ENCODE measurements around the gene RREB1.
A peak's percentile ranks its signal among the peaks of the same experiment; 100 is the strongest.

The RREB1 gene

DNA sequence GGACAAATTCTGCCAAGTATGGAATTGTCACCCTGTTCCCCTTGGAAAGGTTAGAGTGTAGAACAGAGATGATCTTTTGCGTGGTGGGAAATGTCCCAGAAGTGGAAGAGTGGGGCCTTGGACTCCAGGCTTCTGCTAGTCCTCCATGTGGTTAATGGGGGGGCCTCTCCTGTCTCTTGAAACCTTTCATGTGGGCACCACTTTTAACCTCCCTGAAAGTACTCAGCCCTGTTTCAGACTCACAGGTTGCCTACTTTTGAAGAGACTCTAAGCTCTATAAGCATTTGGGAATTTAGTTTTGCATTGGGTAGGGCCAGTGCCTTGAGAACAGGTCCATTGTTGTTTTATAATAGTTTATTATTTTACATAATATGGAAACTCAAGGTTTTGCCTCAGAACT is 17.5 kb downstream of the RREB1 start:
- no peak for DNase-seq (ENCODE audit: low read depth)

DNA sequence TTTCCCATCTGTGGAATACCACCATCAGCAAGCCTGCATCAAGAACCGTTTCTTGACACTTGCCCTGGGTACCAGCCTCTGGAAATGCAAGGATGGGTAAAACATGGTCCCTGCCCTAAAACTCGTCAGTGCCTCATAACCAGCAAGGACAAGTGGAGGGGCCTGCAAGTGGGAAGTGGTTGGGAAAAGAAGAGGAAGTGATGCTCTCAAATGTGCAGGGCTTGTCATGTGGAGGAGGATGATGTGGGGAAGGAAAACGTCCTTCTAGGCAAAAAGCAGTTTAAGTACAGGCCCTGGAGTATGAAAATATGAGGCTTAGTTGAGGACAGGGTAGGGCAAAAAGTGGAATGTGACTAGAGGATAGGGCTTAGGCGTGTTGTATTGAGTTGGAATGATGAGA is 19.0 kb downstream of the RREB1 start:
- no peak for DNase-seq (ENCODE audit: low read depth)

DNA sequence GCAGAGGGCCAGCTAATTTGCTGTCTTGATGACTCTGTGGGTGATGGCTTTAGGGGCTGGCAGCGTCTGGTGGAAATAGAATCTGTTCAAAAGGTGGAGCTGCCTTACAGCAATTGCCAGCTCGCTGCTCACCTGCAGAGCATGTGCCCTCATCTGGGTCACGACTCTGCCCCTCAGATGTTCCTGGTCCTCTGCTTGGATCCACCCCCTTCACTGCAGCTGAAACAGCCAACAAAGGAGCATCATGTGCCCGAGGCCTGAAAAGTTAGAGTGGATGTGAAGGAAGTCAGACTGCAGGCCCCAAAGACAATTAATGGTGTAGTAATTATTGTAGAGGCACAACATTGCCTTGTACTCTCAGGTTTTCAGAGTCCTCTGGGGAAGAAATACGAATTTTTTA is 19.9 kb downstream of the RREB1 start:
- no peak for DNase-seq (ENCODE audit: low read depth)

DNA sequence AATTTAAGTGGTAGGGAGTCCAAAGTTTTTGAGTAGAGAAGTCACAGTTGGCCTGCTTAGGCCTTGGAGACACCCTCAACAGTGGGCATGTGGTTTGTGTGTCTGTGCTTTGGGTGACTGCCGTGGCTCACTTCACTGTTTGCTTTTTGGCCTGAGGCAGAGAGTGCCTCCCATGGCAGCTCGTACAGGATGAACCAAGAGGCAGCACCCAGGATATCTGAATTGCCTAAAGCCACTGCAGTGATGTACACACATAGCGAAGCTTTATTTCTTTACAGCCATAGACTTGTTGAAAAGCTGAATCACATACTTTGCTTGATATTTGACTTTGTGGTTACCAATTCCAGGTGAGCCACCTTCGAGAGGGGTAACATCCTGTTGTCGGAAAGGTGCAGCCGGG is 21.6 kb downstream of the RREB1 start:
- no peak for DNase-seq (ENCODE audit: low read depth)

DNA sequence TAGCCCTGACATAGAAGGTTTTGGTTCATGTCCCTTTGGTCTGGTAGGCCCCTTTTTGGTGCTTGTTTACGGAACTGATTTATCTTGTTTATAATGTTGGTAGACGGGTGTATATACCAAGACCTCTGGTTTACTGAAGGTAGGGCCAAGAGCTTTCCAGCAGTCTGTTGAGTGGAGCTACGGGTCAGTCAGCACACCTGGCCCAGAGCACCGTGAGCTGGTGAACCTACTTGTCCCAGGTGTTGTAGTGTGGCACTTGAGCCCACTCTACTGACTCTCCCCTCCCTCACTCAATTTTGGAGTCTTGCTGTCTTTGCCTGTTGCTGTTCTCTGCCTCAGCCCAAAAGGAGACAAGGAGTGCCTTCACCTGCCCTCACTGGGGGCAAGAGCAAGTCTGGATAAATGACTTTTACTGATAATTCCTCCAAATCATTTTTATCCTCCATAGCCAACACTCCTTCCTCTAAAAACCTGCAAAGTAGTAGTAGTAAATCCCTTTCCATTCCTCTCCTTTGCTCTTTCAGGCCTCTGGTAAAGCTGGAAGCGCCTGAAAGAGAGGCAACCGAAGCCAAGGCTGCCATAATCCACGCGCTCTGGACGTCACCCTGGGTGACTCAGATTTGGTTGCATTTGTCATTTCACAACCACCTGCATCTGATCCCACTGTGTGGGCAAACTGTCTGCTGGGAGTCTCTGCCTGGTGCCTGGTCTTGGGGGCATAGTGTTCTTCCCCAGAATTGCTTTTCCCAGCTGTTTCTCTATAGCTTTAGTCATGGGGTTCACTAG is 22.2 kb downstream of the RREB1 start:
- DNase-seq (ENCODE audit: low read depth), result no peak

DNA sequence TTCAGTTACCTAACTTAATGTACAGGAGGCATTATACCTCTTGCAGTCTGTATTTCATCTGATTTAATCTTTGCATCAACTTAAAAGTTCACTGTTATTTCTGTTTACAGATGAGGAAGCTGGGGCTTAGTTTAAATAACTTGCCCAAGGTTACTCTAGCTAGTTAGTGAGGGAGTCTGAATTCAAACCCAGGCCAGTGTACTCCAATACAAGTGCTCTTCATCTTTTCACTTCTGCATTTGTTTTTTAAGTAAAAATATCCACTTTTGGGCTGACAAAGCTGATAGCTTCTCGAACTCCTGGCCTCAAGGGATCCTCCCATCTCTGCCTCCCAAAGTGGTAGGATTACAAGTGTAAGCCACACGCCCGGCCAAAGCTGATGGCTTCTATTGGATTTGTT is 23.6 kb downstream of the RREB1 start:
- DNase-seq (ENCODE audit: low read depth), result no peak

DNA sequence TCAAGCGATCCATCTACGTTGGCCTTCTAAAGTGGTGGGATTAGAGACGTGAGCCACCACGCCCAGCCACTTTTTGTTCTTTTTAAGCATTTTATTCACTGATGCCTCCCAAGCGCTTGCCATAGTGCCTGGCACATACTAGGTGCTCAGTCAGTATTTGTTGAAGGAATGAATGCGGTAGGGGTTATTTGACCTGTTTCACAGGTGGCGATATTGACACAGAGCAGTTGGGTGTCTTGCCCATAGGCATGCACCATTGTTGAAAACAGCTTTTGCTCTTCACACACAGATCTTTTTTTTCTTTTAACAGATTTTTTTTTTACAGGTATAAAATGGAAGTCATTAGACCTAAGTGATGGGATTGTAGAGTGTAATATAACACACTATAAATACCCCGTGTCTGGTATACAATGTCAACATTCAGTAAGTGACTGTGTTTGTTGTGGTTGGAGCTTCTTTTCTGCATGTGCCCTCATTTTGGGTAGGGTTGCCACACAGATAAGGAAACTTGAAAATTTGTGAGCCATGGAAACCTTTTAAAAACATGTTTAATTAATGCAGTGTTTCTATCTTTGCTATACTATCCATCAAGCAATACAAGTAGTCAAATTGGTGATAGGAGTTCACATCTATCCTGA is 24.8 kb downstream of the RREB1 start:
- DNase-seq (ENCODE audit: low read depth), result no peak

DNA sequence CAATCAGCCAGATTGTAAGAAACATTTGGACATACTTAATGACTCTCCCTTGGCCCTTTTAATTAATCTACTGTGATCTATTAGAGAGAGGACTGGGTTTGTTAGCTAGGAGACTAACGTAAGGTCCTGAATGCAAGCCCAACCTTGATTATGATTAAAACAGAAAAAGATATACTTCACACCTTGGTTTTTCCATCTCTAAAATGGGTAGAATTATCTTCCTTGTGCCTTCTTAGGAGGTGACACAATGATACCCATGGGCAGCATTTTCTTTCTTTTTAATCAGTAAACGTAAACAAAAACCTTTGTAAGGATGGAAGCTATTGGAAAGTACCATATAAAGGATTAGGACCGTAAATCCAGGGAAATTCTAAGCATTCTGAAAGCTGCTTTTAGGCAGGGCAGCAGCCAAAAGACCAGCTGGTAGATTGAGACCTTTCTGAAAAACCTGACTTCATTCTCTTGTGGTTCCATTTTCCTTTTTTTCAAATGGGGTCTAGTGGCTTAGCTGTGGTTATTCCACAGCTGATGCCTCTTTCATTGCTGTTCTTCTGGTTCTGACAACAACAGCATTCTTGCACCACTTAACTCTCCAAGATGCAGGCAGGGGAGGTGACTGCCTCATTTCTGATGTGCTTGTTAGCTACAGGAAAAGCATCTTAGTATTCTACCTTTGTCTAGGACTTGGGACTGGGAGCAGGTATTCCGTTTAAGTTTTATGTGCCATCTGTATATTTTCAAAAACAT is 27.4 kb downstream of the RREB1 start:
- no peak for DNase-seq (ENCODE audit: low read depth)

DNA sequence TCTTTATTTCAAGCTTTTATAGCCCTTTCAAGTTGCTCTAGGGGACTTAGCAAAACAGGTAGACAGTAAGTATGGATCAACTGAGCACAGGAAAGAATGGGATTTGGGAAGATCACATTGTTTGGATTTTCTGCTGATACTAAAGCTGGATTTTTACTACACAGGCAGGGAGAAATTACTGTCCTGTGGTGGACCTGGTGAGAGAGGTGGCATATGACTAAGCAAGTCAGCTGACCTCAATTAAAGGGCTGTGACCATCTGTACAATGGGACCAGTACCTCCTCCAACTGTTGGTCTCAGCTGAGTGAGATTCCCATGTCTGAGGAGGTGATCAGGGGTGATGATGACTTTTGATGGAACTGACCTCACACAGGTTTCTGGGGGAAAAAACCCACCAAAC is 28.0 kb downstream of the RREB1 start:
- DNase-seq (ENCODE audit: low read depth), result no peak

DNA sequence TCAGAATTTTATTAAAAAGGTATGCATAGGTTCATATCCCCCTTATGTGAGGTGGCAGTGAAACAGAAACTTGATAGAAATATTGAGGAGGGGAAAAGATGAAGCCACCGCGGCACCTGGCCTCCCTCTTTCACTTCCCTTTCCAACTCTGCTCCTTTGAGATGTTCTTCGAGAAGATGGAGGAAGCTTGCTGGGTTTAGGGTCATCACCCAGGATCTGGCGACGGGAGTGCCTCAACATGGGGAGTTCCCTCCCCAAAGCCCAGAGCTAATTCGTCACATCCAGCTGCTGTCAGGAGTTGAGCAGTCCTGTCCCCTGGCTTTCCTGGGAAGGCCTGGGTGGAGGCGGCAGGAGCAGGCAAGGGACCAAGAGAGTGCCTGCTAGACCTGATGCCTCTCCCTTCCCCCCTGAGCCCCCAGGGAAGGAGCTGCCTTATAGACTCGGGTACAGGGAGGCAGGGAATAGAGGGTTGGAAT is 29.1 kb downstream of the RREB1 start:
- DNase-seq (ENCODE audit: low read depth), result no peak

DNA sequence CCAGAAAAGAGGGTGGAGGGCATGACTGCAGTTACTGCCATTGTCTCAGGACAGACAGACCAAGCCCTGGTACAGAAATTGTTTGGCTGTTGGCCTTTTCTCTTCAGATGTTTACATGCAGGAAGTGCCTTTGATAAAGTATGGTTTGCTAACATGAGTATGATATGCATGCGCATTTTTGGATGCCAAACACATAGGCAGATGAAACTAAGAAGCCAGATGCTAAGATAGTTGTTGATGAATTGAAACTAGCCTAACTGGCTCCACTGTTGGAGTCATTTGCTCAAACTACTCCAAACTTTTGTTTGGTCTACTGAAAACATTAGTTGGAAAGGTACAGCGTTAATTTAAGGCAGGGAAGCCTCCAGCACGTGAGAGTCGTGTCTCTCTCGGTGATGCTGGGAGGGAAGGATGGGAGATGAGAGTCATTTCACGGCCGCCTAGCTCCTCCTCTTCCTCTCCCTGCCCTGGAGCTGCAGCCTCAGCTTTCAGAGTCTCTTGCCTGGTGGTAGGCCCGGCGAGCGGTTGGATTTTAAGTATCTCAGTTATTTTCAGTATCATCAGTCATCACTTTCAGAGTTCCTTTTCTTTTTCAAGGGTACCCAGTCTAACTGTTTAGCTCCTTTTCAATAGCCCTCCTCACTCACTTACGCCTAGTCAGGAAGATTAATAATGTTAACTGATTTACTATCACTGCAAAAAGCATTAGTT is 29.7 kb downstream of the RREB1 start:
- DNase-seq (ENCODE audit: low read depth), result peak; percentile 40

DNA sequence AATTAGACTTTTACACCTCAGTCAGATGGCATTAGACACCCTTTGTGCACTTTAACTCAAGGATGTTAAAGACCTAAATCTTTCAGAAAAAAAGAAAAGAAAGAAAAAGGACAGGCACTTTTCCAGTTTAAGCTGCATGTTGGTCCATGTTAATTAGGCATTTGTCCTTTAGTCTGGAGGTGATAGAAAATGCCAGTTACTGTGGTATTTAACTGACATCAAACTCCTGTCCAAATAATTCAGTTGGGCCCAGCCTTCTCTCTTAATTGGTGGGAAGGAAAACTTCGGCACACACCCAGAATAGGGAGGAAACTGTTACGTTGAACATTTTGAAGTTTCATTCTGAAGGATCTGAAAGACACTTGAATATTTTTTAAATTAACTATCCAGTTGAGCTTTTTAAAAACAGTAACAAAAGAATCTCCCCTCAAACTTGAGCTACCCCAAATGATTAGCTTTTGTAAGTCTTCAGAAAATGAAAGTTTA is 30.3 kb downstream of the RREB1 start:
- no peak for DNase-seq (ENCODE audit: low read depth)

DNA sequence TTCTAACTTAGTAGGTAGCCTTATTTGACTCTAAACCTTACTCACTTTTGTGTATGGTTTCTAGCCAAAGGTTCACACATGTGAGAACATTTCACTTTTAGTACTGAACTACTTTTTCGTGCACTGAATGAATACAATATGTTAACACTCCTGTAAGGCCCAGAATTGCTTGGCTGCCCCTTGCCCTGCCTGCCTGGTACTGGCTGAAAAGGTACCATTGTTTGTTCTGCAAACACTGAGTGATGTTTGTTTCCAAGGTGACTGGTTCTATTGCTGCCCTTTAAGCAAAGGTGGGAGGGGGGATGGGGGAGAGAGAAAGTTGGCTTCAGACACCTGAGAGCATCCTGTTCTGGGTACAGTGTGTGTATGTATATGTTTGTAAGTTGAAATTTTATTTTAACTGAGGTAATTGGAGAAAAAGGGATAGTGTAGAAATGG is 31.2 kb downstream of the RREB1 start:
- DNase-seq (ENCODE audit: low read depth), result no peak

DNA sequence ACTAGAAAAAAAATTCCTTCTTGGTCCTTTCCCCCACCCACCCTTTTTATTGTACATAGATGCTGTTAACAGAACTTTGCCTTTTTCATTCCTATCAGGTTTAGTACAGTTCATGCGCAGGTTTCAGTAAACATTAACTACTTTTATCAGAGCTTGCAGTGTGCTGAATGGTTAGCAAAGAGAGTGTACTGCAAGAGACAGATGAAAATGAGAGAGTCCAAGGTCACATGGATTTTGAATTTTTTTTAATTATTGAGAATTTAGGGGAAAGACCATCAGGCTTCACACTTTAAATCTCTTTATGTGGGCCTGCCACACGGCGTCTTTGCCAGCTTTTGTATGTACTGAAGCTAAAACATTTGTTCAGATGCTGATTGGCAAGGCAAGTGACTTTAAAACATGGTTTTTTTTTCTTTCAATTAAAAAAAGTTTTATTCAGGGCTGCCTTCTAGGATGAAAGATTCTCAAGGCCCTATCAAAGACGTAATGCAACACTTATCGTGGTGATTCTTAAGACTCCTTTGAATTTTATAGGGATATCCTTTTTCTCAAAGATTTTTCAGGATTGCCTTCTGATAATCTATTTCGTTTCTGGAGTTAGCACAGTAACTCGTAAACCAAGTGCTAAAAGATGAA is 32.2 kb downstream of the RREB1 start:
- no peak for DNase-seq (ENCODE audit: low read depth)

DNA sequence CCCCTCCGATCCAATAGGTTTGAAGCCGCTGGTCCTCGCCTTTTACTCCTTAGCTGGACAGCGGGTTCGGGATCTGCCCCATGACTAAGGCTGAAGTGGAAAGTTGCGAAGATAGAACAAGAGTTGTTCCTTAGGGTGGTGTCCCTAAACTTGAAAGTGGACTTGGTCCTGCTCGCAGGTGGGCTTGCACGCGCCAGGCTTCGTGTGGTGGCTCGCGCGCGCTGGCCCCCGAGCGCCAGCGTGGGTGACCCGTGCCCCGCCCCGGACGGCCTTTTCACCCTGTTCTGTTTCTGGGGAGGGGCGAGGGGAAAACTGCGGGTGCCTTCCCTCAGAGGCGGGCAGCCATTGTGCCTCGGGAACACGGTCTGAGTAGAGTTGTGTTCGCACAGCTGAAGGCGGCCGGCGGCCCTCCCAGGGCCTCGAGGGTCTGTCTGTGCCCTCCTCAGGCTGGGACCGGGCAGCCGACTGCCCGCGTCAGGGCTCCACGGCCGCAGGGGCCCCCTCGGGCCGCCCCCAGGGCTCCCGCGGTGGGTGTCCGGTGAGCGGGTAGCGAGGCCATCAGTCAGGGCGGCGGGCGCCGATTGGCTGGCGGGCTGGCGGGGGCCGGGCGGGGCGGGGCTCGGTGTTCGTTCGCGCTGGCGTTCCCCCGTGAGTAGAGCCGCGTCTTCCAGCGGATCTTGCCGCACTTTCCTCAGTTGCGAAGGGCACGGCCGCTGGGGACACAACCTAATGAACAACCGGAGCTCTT is 33.0 kb downstream of the RREB1 start:
- peak; percentile 67 for DNase-seq (ENCODE audit: low read depth)

DNA sequence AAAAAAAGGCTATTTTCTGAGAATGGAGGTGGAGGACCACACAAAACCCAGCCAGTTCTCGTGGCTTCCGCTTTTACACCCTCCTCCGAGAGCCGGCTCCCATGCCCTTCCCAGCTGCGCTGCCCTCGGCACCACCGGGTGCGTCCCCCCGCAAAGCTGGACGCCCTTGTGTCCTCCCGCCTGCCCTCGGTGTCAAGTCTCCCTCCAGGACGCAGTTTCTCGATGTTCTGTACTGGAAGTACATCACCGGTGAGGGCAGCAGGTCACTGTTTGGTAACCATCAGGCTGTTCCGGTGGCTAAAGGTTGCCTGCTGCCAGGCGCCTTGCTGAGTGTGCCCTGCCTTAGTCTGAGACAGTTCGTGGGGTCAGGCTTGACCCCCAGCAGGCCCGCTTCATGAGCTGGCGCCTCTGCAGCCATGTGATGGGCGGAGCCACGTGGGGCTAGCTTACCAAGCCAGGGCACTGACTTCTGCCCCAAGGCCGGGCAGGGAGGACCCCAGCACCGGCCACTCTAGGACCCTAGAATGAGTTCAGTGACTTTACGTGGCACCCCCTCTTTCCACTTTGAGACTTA is 34.6 kb downstream of the RREB1 start:
- DNase-seq (ENCODE audit: low read depth), result no peak

DNA sequence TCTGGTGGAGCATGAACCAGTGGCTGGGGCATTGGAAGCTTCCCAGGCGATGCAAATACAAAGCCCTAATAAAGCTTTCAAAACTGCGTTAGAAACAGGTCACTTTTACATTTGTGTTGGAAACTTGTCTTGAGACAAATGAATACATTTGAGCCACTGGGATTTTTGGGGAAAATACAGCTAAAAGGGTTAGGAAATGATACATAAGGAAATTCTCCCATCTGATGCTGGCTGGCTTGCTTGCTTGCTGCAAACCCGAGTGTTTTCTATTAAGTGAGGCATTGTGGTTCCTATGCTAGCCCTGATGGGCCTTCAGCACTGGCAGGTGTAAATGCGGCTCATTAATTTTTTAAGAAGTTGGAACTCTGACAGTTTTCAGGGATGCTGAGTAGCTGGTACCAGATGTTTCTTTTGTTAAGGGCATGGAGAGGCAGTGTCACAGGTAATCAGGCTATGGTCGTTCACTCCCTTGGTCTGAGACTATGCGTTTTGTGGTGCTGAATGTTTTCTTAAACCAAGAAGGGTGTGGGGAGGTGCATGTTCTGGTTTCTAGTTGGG is 35.2 kb downstream of the RREB1 start:
- no peak for DNase-seq (ENCODE audit: low read depth)

DNA sequence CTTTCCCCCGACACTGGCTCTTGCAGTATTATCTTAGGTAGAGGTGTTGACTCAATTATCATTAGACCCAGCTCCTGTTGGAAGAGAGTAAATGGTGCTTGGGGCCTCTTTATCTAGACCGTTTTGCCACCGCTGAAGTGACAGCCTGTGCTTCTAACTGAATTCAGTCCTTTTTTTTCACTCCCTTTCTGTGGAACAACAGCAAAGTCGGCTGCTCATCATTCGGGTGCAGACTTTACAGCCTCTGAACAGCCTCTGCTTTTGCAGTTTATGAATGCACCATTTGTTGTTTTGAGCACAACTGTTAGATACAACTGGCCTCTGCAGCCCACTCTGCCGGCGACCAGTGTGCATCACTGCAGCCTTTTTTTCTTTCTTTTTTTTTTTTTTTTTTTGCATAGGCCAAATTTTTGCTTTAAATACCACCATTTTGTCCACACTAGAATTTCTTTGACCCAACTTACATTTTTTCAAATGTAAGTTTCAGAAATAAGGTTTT is 35.8 kb downstream of the RREB1 start:
- DNase-seq (ENCODE audit: low read depth), result no peak

DNA sequence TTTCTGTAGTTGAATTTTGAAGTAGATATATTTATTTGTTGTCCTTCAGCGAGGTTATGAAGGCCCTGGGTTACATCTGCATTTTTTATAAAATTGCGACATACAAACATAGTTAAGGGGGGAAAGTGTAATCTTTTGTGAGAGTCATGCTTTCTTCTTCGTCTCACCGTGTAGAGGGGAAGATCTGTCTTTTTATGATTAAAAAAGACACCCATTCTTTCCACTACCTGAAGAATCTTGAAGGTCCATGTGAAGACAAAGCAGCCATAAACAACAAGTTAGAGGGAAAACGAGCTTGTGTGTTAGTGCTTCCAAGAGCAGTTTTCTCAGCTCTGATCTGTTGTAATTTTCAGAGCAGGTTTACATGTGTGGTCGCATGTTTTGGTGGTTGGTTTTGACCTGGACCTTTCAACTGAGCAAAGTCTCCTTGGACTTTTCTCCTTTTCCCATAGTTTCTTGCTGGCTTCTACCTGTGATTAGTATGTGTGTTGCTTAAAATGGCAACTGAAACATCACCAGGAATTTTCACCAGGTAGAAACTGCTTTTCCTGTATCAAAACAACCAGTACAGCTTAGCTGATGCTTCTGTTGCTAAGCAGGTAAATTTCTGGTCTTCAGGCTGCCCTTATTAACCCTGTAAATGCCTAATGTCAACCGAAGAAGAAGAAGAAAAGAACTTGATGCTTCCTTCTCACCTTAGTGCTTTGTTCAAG is 37.3 kb downstream of the RREB1 start:
- no peak for DNase-seq (ENCODE audit: low read depth)

DNA sequence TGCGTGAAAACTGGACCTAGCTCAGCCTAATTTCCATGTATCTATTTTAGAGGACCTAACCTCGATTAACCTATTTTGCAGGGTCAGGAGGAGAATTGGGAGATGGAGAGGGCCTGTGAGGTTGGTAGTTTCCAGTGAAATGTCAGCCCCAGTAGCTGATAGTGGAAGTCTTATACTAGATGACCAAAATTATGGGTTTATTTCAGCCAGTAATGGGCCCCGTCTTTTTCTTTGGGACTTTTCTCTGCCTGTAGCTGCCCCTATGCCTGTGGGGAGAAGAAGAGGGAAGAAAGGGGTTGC is 37.8 kb downstream of the RREB1 start:
- no peak for DNase-seq (ENCODE audit: low read depth)

Measured in activated T-cell treated with anti-CD3 and anti-CD28 coated beads for 1 hour (primary cell).